ENCODE data around the gene B3GAT1. TPM values are rescaled to one million over a fixed set of nuclear protein-coding genes. Genes with fewer than 3 reads are reported as not detected.

B3GAT1 gene
- total and polyA plus RNA-seq, 5 experiments from 2014 or later = 0.05 TPM; not detected in 4

- H3K4me3 Mint-ChIP-seq = no peak overlapping the region
- no peaks in the 10 kb centered on the region for H3K9me3 Mint-ChIP-seq
- DNase-seq = no peak
- peaks cover 3 to 15% (median 7%) of the 10 kb centered on the region in 5 donors for H3K27me3 Mint-ChIP-seq
- no peaks in the 10 kb centered on the region for H3K4me1 Mint-ChIP-seq
- no peaks in the 10 kb centered on the region for H3K36me3 Mint-ChIP-seq
- POLR2A ChIA-PET = no interaction called here
- no peak overlapping the region for H3K27ac Mint-ChIP-seq
- no peak for ATAC-seq
Measured at GRCh38 chr11:134380229-134380628, 31.8 kb downstream of the B3GAT1 start.

GRCh38 chr11:134379241-134379640 is 32.8 kb downstream of the B3GAT1 start:
- Mint-ChIP-seq H3K27me3 (peaks cover 0 to 7% (median 3%) of the 10 kb centered on the region in 5 donors), H3K36me3 (no peaks in the 10 kb centered on the region), H3K4me3 (no peak overlapping the region), H3K9me3 (no peaks in the 10 kb centered on the region), H3K4me1 (no peaks in the 10 kb centered on the region), H3K27ac (no peak overlapping the region)
- no peak for ATAC-seq
- POLR2A ChIA-PET = no interaction called here
- no peak for DNase-seq

GRCh38 chr11:134377876-134378275 is 34.2 kb downstream of the B3GAT1 start:
- Mint-ChIP-seq H3K4me1 (no peaks in the 10 kb centered on the region), H3K9me3 (no peaks in the 10 kb centered on the region), H3K4me3 (no peak overlapping the region), H3K27ac (peak overlapping the region in 1 of 10 donors; percentile 35), H3K27me3 (peaks cover 0 to 6% (median 2%) of the 10 kb centered on the region in 5 donors), H3K36me3 (no peaks in the 10 kb centered on the region)
- POLR2A ChIA-PET = no interaction called here
- ATAC-seq = no peak
- no peak for DNase-seq

- no peak overlapping the region for H3K27ac Mint-ChIP-seq
- POLR2A ChIA-PET = no interaction called here
Measured at GRCh38 chr11:134376150-134376921, 35.7 kb downstream of the B3GAT1 start.

GRCh38 chr11:134374891-134375550 is 37.0 kb downstream of the B3GAT1 start:
- Mint-ChIP-seq H3K4me3 (no peak overlapping the region), H3K27me3 (peaks cover 0 to 3% (median 1%) of the 10 kb centered on the region in 5 donors), H3K9me3 (no peaks in the 10 kb centered on the region), H3K36me3 (peaks cover 0 to 4% (median 3%) of the 10 kb centered on the region in 3 donors), H3K4me1 (no peaks in the 10 kb centered on the region), H3K27ac (no peak overlapping the region)
- POLR2A ChIA-PET = no interaction called here
- no peak for ATAC-seq
- peak in 1 of 10 donors; percentile 49 for DNase-seq

More at GRCh38 chr11:134376150-134376921, 35.7 kb downstream of the B3GAT1 start:
- Mint-ChIP-seq H3K4me1 (no peaks in the 10 kb centered on the region), H3K36me3 (peaks cover 0 to 3% (median 0%) of the 10 kb centered on the region in 3 donors), H3K27me3 (peaks cover 0 to 6% (median 2%) of the 10 kb centered on the region in 5 donors), H3K9me3 (no peaks in the 10 kb centered on the region), H3K4me3 (no peak overlapping the region)
- DNase-seq = peak in 1 of 10 donors; percentile 7
- ATAC-seq = no peak

GRCh38 chr11:134374171-134374570 is 37.9 kb downstream of the B3GAT1 start:
- no peaks in the 10 kb centered on the region for H3K4me1 Mint-ChIP-seq
- H3K9me3 Mint-ChIP-seq = no peaks in the 10 kb centered on the region
- peaks cover 0 to 4% (median 3%) of the 10 kb centered on the region in 3 donors for H3K36me3 Mint-ChIP-seq

GRCh38 chr11:134373591-134374052 is 38.4 kb downstream of the B3GAT1 start:
- POLR2A ChIA-PET = no interaction called here
- H3K27me3 Mint-ChIP-seq = peaks cover 0 to 3% (median 0%) of the 10 kb centered on the region in 5 donors

More at GRCh38 chr11:134374171-134374570, 37.9 kb downstream of the B3GAT1 start:
- H3K4me3 Mint-ChIP-seq = no peak overlapping the region
- no peak for DNase-seq
- POLR2A ChIA-PET = no interaction called here
- no peak overlapping the region for H3K27ac Mint-ChIP-seq
- ATAC-seq = no peak
- peaks cover 0 to 3% (median 0%) of the 10 kb centered on the region in 5 donors for H3K27me3 Mint-ChIP-seq

GRCh38 chr11:134372961-134373360 is 39.1 kb downstream of the B3GAT1 start:
- H3K9me3 Mint-ChIP-seq = no peaks in the 10 kb centered on the region
- POLR2A ChIA-PET = no interaction called here
- peak overlapping the region in 1 of 10 donors; percentile 80 for H3K27ac Mint-ChIP-seq
- ATAC-seq = no peak
- peaks cover 0 to 4% (median 3%) of the 10 kb centered on the region in 3 donors for H3K36me3 Mint-ChIP-seq
- no peaks in the 10 kb centered on the region for H3K27me3 Mint-ChIP-seq
- H3K4me3 Mint-ChIP-seq = no peak overlapping the region
- no peaks in the 10 kb centered on the region for H3K4me1 Mint-ChIP-seq
- peak in 1 of 10 donors; percentile 42 for DNase-seq

More at GRCh38 chr11:134373591-134374052, 38.4 kb downstream of the B3GAT1 start:
- Mint-ChIP-seq H3K36me3 (peaks cover 0 to 4% (median 3%) of the 10 kb centered on the region in 3 donors), H3K27ac (no peak overlapping the region), H3K9me3 (no peaks in the 10 kb centered on the region), H3K4me3 (no peak overlapping the region), H3K4me1 (no peaks in the 10 kb centered on the region)
- ATAC-seq = no peak
- peak in 1 of 10 donors; percentile 28 for DNase-seq

- H3K27ac Mint-ChIP-seq = peak overlapping the region in 1 of 10 donors; percentile 80
- DNase-seq (peak in 1 of 10 donors; percentile 27), ATAC-seq (no peak)
- H3K27me3 Mint-ChIP-seq = no peaks in the 10 kb centered on the region
- no peaks in the 10 kb centered on the region for H3K4me1 Mint-ChIP-seq
- no peaks in the 10 kb centered on the region for H3K9me3 Mint-ChIP-seq
- POLR2A ChIA-PET = no interaction called here
- H3K4me3 Mint-ChIP-seq = no peak overlapping the region
- peaks cover 0 to 4% (median 3%) of the 10 kb centered on the region in 3 donors for H3K36me3 Mint-ChIP-seq
Measured at GRCh38 chr11:134372536-134372935, 39.5 kb downstream of the B3GAT1 start.

- POLR2A ChIA-PET = no interaction called here
- H3K27me3 Mint-ChIP-seq = no peaks in the 10 kb centered on the region
Measured at GRCh38 chr11:134371436-134372185, 40.4 kb downstream of the B3GAT1 start.

GRCh38 chr11:134370526-134371435 is 41.3 kb downstream of the B3GAT1 start:
- H3K27ac Mint-ChIP-seq = no peak overlapping the region
- H3K4me3 Mint-ChIP-seq = no peak overlapping the region
- POLR2A ChIA-PET = no interaction called here
- DNase-seq (peak in 1 of 10 donors; percentile 45), ATAC-seq (no peak)
- no peaks in the 10 kb centered on the region for H3K9me3 Mint-ChIP-seq
- H3K4me1 Mint-ChIP-seq = no peaks in the 10 kb centered on the region
- H3K27me3 Mint-ChIP-seq = no peaks in the 10 kb centered on the region
- H3K36me3 Mint-ChIP-seq = peaks cover 0 to 4% (median 3%) of the 10 kb centered on the region in 3 donors

More at GRCh38 chr11:134371436-134372185, 40.4 kb downstream of the B3GAT1 start:
- Mint-ChIP-seq H3K4me3 (no peak overlapping the region), H3K9me3 (no peaks in the 10 kb centered on the region), H3K27ac (no peak overlapping the region), H3K4me1 (no peaks in the 10 kb centered on the region), H3K36me3 (peaks cover 0 to 4% (median 3%) of the 10 kb centered on the region in 3 donors)
- no peak for ATAC-seq
- peak in 1 of 10 donors; percentile 61 for DNase-seq

Data from naive thymus-derived CD8-positive, alpha-beta T cell (primary cell).